Measurements from ENCODE around the gene SPTAN1.

GRCh38 chr9:128633601-128634000 lies 81.2 kb downstream of the SPTAN1 start:
- TF ChIP-seq CTCF (conservative IDR thresholded peaks at IDR 0.05; ENCODE audit: low read depth in 2 of 2) = no peak
- TF ChIP-seq EZH2phosphoT487 (IDR thresholded peaks at IDR 0.05; ENCODE audit: unreplicated experiment) = no peak
- TF ChIP-seq REST (IDR thresholded peaks at IDR 0.05; ENCODE audit: unreplicated experiment) = no peak
- no peak; the same call in 1 of the 2 replicates for TF ChIP-seq POLR2AphosphoS5 (IDR thresholded peaks at IDR 0.05; ENCODE audit: low read depth)
- no peak for TF ChIP-seq CREB1 (CRISPR knock-in tag; IDR thresholded peaks at IDR 0.05; ENCODE audit: low read depth)
- no peak for TF ChIP-seq EZH2 (IDR thresholded peaks at IDR 0.05; ENCODE audit: low read depth, unreplicated experiment)
- no peak for TF ChIP-seq ZNF114 (CRISPR knock-in tag; IDR thresholded peaks at IDR 0.05)
- no peak for TF ChIP-seq JUNB (IDR thresholded peaks at IDR 0.05; ENCODE audit: unreplicated experiment)
- no peak for TF ChIP-seq ZNF331 (CRISPR knock-in tag; IDR thresholded peaks at IDR 0.05; ENCODE audit: low read depth)
- no peak for TF ChIP-seq NANOG (IDR thresholded peaks at IDR 0.05; ENCODE audit: borderline replicate concordance)
- TF ChIP-seq ETS1 (IDR thresholded peaks at IDR 0.05) = no peak
